Measurements from ENCODE around the gene ACVR1.
"Not testable (repeated sequence)": the region's sequence is repeated elsewhere in the genome, so short reads cannot be mapped to it uniquely, and the experiment has no call there.

Gene ACVR1

DNA sequence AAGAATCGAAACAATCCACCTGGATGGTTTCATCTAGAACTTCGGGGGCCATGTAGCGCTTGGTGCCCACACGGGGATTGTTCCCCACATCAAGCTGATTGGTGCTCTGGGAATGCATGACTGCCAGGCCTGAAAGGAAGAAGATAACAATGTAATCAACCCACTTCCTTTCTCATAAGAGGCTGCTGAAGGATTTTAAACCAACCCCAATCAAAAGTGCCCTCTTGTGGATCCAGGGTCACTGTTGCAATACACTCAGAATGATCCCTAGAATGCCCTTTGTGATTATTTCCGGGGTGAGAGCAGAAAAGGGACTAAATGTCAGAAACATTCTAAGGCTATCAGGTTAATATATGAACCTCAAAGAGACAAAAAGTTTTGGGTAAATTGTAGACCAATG lies 115.2 kb downstream of the ACVR1 start:
- no peak for DNase-seq (ENCODE audit: low read depth in 2 of 2)

DNA sequence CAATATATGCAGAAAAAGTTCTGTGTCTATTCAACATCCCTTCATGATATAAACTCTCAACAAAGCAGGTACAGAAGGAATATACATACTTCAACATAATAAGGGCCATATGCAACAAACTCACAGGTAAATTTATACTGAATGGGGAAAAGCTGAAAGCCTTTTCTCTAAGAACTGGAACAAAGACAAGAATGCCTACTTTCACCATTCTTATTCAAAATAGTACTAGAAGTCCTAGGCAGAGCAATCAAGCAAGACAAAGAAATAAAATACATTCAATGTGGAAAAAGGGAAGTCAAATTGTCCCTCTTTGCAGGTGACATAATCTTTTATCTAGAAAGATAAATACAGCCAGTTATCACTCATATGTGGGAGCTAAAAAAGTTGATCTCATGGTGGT lies 116.3 kb downstream of the ACVR1 start:
- no peak for DNase-seq (ENCODE audit: low read depth in 2 of 2)

DNA sequence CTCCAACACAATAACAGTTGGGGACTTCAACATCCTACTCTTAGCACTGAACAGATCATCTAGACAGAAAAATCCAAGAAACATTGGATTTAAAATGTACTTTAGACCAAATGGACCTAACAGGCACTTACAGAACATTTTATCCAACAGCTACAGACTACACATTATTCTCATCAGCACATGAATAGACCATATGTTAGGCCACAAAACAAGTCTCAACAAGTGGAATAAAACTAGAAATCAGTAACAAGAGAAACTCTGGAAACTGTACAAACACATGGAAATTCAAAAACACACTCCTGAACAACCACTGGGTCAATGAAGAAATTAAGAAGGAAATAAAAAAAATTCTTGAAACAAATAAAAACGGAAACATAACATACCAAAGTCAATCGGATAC lies 117.5 kb downstream of the ACVR1 start:
- no peak for DNase-seq (ENCODE audit: low read depth in 2 of 2)

DNA sequence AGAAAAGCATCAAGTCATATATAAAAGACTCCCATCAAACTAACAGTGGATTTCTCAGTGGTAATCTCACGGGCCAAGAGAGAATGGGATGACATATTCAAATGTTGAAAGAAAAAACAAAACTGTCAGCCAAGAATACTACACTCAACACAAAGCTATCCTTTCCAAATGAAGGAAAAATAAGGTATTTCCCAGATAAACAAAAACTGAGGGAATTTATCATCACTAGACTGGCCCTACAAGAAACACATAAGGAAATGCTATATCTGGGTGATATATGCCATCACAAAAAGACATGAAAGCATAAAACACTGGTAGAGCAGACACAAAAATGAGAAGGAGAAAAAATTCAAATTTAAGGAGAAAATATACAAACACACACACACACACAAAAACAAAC lies 118.6 kb downstream of the ACVR1 start:
- no peak for DNase-seq (ENCODE audit: low read depth in 2 of 2)

DNA sequence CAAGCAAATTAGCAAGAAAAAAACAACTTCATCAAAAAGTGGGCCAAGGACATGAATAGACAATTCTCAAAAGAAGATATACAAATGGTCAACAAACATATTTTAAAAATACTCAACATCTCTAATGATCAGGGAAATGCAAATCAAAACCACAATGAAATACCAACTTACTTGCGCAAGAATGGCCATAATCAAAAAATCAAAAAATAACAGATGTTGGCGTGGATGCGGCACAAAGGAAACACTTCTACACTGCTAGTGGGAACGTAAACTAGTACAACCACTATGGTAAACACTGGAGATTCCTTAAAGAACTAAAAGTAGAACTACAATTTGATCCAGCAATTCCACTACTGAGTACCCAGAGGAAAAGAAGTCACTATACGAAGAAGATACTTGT lies 119.7 kb downstream of the ACVR1 start:
- not testable (repeated sequence) for DNase-seq (ENCODE audit: low read depth in 2 of 2)

DNA sequence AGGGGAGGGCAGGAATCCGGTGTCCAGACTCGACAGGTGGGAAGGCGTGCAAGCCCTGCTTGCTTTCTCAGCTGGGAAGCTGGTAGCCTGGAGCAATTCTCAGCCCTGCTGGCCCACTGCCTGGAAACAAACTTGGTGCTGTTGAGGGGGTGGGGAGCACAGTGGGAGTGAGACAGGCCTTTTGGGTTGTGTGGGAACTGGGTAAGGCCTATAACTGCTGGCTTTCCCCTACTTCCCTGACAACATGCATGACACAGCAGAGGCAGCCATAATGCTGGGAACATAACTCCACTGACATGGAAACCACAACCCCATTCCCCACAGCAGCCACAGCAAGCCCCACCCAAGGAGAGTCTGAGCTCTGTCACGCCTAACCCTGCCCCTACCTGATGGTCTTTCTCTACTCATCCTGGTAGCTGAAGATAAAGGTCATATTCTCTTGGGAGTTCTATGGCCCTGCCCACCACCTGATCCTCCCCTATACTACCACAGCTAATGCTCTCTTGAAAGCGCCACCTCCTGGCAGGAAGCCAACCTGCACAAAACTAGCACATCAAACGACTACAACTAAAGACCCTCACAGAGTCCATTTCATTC lies 124.6 kb downstream of the ACVR1 start:
- no peak for DNase-seq (ENCODE audit: low read depth in 2 of 2)

DNA sequence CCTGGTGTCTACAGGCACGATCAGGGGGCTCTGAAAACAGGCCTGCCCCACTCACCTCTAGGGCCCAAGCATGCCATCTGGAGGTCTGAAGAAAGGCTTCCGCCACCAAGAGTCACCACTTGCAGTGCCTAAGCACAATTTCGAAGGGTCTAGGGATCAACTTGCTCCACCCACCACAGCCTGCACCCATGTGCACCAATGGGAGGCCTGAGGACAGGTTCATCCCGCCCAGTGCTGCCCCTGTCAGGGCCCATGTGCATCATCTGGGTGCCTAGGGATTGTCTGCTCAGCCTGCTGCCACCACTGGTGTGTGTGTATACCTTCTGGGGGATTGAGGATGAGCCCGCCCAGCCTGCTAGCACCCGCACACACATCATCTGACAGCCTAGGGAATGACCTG lies 126.4 kb downstream of the ACVR1 start:
- DNase-seq (ENCODE audit: low read depth in 2 of 2) = no peak

DNA sequence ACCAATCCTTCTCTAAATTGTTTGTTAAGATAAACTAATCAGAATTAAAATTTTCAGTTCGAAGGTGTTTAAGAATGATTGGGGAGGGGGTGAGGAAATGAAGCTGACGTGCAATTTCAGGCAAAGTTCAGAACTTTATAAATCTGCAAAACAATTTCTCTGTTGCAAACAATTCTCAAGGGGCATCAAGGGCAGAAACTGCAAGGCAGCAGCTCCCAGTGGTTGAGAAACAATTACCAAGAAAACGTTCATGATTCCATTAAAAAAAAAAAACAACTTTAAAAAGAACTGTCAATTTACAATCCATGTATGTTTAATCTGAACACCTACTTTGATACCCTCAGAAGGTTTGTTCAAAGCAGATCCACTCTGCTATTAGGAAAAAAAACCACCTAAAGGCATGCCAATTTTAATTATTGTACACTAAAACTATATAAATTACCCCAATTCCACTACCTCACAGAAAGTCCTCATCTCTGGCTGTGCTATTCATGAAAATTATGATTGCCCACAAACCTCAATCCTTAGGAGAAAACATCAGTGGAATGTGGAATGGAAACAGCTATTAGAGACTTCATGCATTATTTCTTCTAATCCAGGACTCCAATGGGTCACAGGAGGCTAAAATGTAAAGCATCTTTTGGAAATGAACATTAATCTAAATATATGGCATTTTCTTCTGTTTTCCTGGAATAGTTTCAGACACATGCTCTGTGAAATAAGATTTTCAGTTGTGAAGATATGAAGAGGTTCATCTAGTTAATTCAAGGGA lies 127.6 kb downstream of the ACVR1 start:
- DNase-seq (ENCODE audit: low read depth in 2 of 2) = peak; percentile 78 to 83

DNA sequence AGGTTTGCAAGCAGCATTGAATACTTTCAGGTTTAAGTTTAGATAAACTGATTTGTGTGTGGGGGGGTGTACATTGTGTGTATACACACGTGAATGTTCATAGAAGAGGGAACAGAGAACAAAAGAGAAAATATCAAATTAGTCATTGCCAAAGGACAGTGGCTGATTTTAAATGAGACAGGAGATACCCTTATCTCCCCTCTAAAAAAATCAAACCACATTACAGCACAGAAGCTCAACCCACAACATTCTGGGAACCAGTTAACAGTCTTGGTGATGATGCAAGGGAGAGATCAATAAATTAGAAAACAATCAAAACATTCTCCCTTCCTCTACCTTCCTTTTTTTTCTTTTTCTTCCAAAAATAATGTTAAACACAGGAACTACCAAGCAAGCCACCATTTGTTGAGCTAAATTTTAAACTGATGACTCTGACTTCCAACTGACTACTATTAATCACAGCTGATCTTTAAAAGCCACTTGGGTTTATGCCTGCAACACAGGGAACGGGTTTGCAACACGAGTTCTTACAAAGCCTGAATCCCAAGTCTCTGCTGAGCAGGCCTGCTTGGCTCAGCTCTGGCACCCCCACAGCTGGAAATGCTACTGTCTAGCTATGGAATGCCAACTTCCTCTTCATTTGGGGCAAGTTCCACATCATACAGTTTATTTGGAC lies 128.3 kb downstream of the ACVR1 start:
- DNase-seq (ENCODE audit: low read depth in 2 of 2) = peak; percentile 87 to 88

DNA sequence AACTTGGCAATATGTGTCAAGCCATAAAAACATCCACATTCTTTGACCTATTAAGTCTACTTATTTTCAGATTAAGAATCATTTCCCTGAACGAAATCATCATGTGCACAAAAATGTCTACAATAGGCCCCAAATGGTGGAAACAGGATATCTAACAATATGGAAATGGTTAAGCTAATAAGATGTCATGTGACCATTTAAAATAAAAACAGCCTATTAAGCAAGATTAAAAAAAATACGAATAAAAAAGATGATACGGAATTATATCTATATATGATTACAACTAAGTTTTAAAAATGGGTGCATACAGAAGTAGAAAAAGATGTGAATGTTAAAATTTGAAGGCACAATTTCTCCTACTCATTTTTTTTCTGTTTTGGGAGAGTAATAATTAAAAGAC lies 128.8 kb downstream of the ACVR1 start:
- DNase-seq (ENCODE audit: low read depth in 2 of 2) = no peak

DNA sequence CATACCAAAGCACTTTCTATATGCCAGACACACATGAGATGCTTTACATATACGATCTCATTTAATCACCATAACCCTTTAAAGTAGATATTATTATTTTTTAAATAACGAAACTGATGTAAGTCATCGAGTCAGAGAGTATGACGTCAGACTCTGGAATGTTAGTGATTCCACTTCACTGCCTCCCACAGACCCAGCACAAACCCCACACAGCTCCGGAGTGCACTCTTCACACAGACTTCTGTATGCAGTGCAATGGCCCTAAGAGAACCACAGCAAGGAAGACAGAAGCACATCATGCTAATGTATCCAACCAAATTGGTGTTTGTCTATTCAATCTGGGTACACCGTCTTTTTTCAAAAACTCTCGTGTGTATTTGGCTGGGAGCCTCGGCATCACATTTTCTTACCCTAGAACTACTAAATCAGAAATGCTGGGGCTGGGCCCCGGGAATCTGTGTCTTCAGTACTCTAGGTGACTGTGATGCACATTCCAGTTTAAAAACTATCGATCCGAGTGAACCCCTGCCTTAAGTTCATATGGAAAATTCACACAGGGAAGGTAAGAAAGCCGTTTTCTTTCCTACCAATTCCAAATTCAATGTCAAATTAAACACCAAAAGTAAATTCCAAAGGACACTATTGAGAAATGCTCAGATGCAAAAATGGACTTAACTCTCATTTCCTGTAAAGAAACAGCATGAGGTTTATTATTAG lies 129.7 kb downstream of the ACVR1 start:
- DNase-seq (ENCODE audit: low read depth in 2 of 2) = peak in 1 of 2 experiments; percentile 20

DNA sequence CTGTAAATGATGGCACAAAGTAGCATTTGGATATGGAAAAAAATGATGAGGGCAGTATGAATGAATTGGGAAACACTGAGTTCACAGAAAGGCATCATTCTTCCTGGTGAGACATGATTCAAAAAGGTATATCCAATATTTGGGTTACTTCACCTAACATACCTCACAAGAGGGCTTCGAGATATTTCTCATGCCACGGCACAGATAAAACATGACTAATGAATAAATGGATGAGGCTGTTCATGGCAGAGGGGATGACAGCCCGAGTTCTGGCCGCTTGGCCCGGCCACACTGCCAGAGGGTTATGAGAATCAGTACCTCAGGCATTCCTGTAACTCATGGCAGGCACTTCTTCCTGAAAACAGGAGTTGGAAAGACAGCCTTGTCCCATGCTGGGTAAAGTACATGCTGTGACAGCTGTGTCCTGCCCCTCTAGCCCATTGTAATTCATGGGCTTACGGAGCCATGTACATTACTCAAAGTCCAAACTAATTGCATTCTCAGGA lies 131.5 kb downstream of the ACVR1 start:
- no peak for DNase-seq (ENCODE audit: low read depth in 2 of 2)

DNA sequence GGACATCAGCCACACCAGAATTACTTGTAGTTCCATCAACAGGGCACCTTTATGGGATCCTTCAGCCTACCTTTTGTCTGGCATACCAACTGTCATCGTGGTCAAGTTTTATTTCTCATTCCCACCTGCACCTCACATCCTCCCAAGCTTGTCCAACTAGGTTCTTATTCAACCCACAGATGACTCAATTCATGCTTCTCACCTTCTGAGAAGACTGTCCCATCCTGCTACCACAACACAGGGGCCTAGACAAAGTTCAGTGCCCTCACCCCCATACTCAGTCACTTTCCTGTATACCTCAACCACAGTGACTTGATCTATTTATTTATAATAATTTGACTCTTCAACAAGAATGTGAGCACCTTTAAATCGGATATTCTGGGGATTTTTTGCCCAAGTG lies 133.1 kb downstream of the ACVR1 start:
- no peak for DNase-seq (ENCODE audit: low read depth in 2 of 2)

DNA sequence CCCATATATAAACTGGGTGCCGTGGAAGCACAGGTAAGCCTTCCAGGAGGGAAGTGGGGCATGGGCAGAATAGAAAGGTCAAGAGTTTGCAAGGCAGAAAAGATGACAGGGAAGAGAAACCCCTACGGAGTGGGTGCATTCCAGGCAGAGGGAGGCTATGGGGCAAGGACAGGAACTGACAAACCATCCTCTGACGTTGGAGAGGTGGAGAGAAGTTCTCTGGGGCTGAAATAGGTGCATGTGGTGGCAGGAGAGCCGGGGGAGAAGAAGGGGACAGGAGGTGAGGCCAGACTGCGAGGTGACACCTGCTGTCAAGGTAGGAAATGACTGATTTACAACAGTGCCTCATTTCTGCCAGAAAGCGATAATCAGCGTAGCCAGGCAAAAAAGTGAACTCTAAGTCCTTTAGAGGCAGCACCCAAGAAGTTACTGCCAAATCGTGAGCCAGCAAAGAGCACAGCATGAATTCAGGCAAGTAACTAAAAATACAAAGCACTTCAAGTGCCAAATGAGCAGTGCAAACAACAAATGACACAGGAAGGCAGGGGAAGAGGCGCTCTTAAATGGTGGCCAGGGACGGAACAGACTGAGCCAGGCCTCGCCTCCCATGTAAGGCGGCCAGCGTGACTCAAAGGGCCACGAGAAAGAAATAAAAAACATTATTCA lies 134.2 kb downstream of the ACVR1 start:
- no peak for DNase-seq (ENCODE audit: low read depth in 2 of 2)

DNA sequence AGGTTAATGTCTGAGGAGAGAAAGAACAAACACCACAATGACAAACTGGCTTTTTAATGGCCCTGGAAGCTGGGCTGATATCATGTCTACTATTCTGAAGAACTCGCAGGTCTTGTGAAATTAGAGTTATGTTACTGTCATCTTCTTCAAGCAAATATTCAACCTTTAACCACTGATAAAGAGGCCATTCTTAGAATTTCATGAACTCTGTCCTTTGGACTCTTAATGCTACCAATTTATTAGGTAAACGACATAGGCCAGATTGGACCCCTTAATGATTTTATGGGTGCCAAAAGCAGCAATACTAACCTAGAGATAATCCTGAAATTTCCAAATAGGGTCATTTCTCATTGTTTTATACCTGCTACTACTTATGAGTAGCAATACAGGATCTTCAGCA lies 138.5 kb downstream of the ACVR1 start:
- no peak for DNase-seq (ENCODE audit: low read depth in 2 of 2)

DNA sequence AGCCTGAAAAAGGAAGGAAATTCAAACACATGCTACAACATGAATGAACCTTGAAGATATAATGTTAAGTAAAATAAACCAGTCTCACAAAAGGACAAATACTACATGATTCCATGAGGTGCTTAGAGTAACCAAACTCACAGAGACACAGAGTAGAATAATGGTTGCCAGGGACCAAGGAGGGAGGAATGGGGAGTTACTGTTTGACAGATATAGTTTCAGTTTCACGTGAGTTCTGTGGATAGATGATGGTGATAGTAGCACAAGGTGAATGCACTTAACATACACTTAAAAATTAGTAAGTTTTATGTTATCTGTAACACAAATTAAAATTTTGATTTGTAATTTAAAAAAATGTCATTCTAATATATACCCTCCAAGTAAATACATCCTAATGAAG lies 140.6 kb downstream of the ACVR1 start:
- no peak for DNase-seq (ENCODE audit: low read depth in 2 of 2)

DNA sequence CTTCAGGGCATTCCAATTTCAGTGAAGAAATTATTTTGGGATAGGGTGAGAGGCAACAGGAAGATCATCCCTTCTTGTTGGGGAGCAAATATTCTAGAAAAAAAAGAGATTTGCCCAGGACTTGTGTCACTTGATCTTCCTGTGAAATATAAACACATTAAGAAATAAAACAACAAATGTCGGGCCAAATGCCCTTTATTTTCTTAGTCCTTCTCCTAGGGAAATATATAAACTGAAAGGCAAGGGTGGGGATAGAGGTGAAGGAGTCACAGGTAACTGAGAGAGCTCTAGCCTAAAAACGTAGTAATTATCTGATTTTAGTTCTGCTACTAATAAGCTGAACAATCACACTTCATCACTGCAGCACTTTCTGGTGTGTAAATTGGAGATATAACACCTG lies 142.9 kb downstream of the ACVR1 start:
- DNase-seq (ENCODE audit: low read depth in 2 of 2) = no peak

DNA sequence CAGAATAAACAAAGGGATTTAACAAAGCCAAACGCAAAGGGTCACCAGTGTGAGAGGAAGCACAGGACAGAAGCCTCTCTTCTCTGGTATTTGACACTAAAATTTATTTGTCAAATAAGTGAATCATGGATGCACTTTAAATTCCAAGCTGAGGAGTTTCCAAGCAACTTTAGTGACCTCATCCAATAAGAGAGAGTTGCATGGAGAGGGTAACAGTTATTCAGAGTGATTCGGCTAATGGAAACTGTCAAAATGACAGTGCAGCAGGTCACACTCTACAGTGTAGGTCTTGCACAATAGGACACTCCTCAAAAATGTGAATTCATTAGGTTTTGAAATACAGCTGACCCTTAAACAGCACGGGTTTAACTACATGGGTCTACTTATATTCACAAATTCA lies 143.5 kb downstream of the ACVR1 start:
- no peak for DNase-seq (ENCODE audit: low read depth in 2 of 2)

DNA sequence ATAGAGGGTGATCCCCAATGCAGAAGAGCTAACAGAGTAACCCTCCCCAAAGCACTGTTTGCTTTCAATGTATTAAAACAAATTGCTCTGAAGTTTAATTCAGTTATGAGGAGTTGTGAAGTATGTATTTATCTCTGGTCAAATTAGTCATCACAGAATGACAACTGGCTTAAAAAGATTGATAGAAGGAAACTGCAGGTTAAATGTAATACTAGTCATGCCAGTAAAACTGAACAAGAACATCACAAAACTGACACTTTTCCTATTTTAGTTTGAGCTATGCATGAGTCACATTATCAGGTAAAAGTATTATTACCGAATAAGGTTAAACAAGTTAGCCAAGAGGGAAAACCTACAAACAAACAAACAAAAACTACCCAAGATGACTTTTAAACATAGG lies 148.4 kb downstream of the ACVR1 start:
- DNase-seq (ENCODE audit: low read depth in 2 of 2) = no peak

DNA sequence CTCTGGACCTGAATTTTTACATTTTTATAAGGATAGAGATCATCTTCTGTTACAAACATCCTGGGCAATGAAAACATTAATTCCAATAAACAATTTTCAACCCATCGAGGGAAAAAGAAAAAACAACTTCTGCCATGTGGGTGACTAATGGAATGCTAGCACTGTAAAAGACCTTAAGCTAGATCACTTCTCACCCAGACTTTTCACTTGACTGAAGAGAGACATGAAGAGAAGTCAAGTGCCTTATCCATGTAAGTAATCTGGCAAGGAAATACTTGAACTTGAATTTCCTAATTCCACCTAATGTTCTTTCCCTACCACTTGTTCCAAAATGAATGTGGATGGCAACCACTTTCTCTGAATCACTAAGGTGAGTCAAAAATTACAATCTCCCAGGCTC lies 149.2 kb downstream of the ACVR1 start:
- no peak for DNase-seq (ENCODE audit: low read depth in 2 of 2)

DNA sequence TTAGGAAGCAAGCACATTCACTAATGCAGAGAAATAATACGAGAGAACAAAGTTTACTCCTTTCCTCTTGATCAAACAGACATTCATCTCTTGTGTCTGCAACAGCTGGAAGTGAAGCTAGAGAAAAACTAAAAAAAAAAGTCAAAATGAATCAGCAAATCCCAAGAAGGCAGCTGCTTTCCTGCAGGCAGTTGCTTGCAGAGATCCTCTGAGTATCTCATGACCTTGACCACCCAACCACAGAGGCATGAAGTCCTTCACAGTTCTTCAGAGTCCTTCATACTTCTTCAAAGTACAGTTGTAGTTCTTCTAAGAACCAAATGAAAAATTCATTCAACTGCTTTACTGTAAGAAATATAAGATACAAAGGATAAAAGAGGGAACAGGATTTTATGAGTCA lies 150.3 kb downstream of the ACVR1 start:
- DNase-seq (ENCODE audit: low read depth in 2 of 2) = no peak

All from fibroblast of skin of left quadriceps (primary cell).